Right ventricle myocardium inferior (tissue), 1 donor: Measurements from ENCODE around the gene MCU. TPM values are rescaled to one million over a fixed set of nuclear protein-coding genes. Genes with fewer than 3 reads are reported as not detected.

Experiments
- ATAC-seq: fragments of 200-7000 bp; cut with Tn5 transposase; one replicate; pipeline ENCODE4 v1.9.1; 2020; ENCODE audit warnings: mild to moderate bottlenecking, moderate library complexity
- DNase-seq: peaks from one replicate; pipeline ENCODE4 v3.0.0; 2021; ENCODE audit errors: missing footprints
- intact Hi-C: fragments of 100-400 bp; cut with DNase I; formaldehyde crosslinking; loops from one replicate; pipeline ENCODE4 v1.11.0; 2022
- total RNA-seq: library from RNA; stranded (reverse); fragmentation: NEBNext Ultra II Directional; extraction: Animal tissue kit (Norgen Biotek cat#: 25700); gene quantifications from one replicate; pipeline ENCODE4 v1.2.1, GENCODE V29; 2021
- donor health status: DM: no; HTN: yes; CAD: no; lungs with severe emphysema.

The MCU gene
- total RNA-seq, 1 donor from 2014 or later: 15.1 TPM

- ATAC-seq (peak; percentile 76), DNase-seq (no peak)
- intact Hi-C loops: no loop called here
These were observed 92.8 kb downstream of the MCU start for GRCh38 chr10:72784551-72785351.

DNA sequence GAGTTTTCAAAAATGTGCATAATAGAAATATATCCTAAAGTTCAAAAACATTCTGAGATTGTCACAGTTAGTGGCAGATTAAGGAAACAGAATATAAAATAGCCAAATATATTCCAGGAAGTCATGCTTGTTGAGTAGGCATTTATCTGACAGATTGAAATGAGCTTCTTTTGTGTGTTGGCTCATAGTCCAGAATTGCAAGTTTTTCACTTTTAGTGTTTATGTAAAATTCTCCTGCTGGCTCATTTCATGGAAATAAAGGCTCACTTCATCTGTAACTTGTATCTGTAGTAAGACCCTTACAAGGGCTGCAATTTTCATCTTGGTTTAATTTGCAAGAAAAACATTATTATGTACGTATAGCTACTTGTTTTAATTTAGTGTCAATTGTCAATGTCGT is 93.5 kb downstream of the MCU start:
- ATAC-seq (no peak), DNase-seq (no peak)
- intact Hi-C loops: no loop called here

GRCh38 chr10:72790216-72790990 is 98.5 kb downstream of the MCU start:
- intact Hi-C loops: no loop called here
- DNase-seq (no peak), ATAC-seq (peak; percentile 28)

DNA sequence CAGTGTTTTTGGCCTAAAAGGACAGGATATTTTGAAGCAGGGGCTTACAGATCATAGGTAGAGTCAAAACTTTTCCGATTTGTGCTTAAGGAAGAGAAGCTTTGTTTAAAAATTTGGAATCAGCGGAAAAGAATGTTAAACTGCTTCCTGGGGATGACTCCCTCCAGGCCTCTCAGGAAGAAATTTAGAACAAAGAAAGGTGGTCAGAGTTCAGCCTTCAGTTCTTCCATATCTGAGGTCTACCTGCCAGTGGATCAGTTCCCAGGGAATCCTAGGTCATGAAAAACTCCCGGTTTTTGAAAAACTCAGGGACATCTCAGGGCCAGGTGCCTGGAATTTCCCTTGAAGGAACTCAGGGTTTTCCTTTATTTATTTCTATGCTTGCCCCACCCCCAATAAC is 100.3 kb downstream of the MCU start:
- DNase-seq (no peak), ATAC-seq (no peak)
- intact Hi-C loops: no loop called here

DNA sequence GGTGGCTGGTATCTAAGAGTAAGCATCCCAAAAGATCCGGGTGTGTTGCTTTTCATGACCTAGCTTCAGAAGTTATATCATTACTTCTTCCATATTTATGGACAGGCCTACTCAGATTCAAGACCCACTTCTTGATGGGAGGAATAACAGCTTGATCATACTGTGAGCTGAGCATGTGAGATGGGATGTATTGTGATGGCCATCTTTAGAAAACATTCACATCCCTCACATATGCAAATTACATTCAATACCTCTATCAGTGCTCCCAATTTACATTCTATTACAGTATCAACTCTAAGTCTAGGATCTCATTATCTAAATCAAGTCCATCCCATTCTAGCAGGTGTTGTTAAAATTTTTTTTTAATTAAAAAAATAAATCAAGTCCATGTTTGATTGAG is 101.8 kb downstream of the MCU start:
- DNase-seq (no peak), ATAC-seq (no peak)
- intact Hi-C loops: no loop called here

DNA sequence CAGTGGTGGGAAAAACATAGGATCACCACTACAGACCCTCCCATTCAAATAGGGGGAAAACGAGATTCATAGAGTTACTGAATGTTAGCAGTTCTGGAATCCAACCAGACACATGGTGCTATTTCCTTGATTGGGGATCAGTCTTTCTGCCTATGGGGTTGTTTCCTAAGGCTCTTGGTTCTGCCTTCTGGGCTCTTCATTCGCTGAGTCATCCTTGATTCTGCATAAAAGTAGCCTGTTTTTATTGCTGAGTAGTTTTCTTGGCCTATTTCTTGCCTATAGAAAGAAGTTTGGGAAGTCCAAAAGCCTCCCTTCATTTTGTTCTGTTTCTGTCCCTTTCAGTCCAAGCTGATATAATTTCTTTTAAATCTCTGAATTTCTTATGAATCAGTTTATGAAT is 102.3 kb downstream of the MCU start:
- intact Hi-C loops: no loop called here
- ATAC-seq (no peak), DNase-seq (no peak)

DNA sequence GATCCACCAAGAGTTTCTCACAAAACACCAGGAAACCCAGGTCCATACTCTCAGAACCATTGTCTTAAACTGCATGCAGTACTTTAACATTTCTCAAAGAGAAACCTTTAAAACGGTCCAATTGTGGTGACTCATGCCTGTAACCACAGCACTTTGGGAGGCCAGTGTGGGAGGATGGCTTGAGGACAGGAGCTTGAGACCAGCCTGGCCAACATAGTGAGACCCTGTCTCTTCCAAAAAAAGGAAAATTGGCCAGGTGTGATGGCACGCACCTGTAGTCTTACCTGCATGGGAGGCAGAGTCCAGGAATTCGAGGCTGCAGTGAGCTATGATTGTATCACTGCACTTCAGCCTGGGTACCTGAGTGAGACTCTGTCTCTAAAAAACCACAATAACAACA is 104.1 kb downstream of the MCU start:
- no peak for ATAC-seq

GRCh38 chr10:72796538-72796937 is 104.6 kb downstream of the MCU start:
- ATAC-seq (no peak), DNase-seq (no peak)
- intact Hi-C loops: no loop called here

More for the DNA sequence above, 104.1 kb downstream of the MCU start:
- DNase-seq: no peak
- intact Hi-C loops: no loop called here

- ATAC-seq (no peak), DNase-seq (no peak)
- intact Hi-C loops: no loop called here
These were observed 108.2 kb downstream of the MCU start for GRCh38 chr10:72800000-72800740.

GRCh38 chr10:72800741-72801092 is 108.8 kb downstream of the MCU start:
- ATAC-seq: no peak
- DNase-seq: no peak

DNA sequence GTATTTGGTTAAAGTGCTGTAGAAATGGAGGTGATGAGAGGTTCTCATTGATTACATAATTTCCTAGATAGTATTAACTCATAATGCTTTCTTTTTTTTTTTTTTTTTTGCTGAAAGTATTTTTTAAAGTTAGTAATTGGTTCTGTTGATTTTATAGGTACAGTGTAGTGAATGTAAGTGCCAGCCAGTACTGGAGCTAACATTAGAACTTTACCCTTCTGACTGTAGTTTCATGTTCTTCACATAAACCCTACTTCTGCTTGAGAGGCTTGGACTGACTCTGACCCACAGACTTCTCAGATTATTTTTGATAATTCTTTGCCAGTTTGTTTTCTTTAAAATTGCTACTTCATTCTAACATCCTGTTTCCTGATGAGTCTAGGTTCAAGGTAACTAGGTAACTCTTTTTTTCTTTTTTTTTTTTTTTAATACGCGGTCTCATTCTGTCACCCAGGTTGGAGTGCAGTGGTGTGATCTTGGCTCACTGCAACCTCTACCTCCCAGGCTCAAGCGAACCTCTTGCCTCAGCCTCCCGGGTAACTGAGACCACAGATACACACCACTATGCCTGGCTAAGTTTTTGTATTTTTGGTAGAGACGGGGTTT is 109.4 kb downstream of the MCU start:
- DNase-seq (no peak), ATAC-seq (no peak)
- intact Hi-C loops: no loop called here

More at GRCh38 chr10:72800741-72801092, 108.8 kb downstream of the MCU start:
- intact Hi-C loops: no loop called here

- DNase-seq: no peak
These were observed 110.4 kb downstream of the MCU start for GRCh38 chr10:72802332-72802731.

GRCh38 chr10:72802763-72803505 is 111.0 kb downstream of the MCU start:
- DNase-seq: no peak
- no peak for ATAC-seq
- intact Hi-C loops: no loop called here

More at GRCh38 chr10:72802332-72802731, 110.4 kb downstream of the MCU start:
- no peak for ATAC-seq
- intact Hi-C loops: no loop called here

DNA sequence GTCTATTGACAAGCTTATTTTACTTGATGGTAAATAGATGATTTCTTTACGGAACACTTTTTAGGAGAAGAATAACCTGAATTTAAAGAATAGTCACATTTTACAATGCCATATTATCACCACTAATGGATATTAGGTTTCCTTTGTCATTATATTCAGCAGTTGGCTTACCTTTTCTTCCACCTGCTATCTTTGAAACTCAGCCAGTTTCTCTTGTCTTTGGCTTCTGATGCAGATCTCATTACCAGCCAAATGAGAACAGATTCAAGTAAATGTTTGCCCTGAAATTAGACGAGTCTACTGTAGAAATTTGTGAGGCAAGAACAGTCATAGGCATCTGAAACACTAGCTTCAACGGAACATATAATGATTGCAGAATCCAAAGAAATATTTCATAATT is 116.1 kb downstream of the MCU start:
- ATAC-seq (no peak), DNase-seq (no peak)
- intact Hi-C loops: no loop called here

DNA sequence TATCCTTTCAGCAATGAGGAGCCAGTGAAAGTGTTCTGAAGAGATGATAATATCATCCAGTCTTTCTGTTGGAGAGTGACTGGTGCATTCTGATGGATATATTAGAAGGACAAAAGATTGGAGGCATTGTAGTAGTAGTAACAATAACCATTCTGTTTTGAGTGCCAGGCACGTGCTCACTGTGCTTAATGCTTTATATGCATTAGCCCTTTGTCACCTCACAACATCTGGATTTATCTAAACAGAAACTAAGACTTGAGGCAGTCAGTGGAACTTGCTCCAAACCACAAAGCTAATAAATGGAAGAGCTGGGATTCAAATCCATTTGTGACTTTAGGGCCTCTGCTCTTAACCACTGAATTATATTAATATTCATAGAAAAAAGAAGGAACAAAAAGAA is 117.1 kb downstream of the MCU start:
- DNase-seq: no peak
- intact Hi-C loops: no loop called here
- ATAC-seq: no peak

GRCh38 chr10:72810976-72811375 is 119.0 kb downstream of the MCU start:
- DNase-seq (no peak), ATAC-seq (no peak)
- intact Hi-C loops: no loop called here

DNA sequence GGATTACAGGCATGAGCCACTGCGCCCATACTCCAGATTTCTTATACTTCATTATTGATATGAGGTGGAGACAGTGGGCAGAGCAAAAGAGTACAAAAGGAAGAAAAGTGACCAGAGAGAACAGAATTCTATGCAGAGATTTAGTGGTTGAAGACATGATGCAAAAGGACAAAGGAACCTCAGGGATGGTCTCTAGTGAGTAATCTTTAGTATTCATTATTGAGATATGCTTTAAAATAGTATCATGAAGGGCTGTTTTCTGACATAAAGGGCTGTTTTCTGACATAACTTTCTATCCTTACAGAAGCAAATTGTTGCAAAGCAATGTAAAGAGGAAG is 120.4 kb downstream of the MCU start:
- intact Hi-C loops: no loop called here
- ATAC-seq (no peak), DNase-seq (no peak)

- DNase-seq (no peak), ATAC-seq (no peak)
- intact Hi-C loops: no loop called here
These were observed 120.9 kb downstream of the MCU start for GRCh38 chr10:72812753-72813430.
